IPS-20b (cell line): Measurements from ENCODE around the gene CSRNP3.
"Not testable (repeated sequence)": the region's sequence is repeated elsewhere in the genome, so short reads cannot be mapped to it uniquely, and the experiment has no call there.

ENCODE experiments used
- H3K27ac ChIP-seq: one replicate; pipeline ENCODE4 v1.5.1; 2013; ENCODE audit warnings: low read length
- H3K27me3 ChIP-seq: 2 replicates; pipeline ENCODE4 v1.6.1; 2013; ENCODE audit warnings: mild to moderate bottlenecking, low read length, inconsistent platforms; ENCODE audit not compliant: insufficient read depth
- H3K36me3 ChIP-seq: 2 replicates; pipeline ENCODE4 v1.6.1; 2013; ENCODE audit warnings: low read depth, mild to moderate bottlenecking, inconsistent platforms, low read length, moderate library complexity; ENCODE audit not compliant: insufficient read depth
- H3K4me1 ChIP-seq: 2 replicates; pipeline ENCODE4 v1.6.1; 2013; ENCODE audit warnings: mild to moderate bottlenecking, control low read depth, inconsistent platforms, low read length, moderate library complexity; ENCODE audit not compliant: insufficient read depth
- H3K4me3 ChIP-seq: 2 replicates; pipeline ENCODE4 v1.5.1; 2013; ENCODE audit warnings: mild to moderate bottlenecking, low read length, inconsistent platforms
- H3K9ac ChIP-seq: 2 replicates; pipeline ENCODE4 v1.6.1; 2013; ENCODE audit warnings: low read depth, mild to moderate bottlenecking, inconsistent platforms, low read length, moderate library complexity
- H3K9me3 ChIP-seq: 2 replicates; pipeline ENCODE4 v1.6.1; 2013; ENCODE audit warnings: mild to moderate bottlenecking, low read depth, low read length, inconsistent platforms; ENCODE audit not compliant: insufficient read depth

The CSRNP3 gene

DNA sequence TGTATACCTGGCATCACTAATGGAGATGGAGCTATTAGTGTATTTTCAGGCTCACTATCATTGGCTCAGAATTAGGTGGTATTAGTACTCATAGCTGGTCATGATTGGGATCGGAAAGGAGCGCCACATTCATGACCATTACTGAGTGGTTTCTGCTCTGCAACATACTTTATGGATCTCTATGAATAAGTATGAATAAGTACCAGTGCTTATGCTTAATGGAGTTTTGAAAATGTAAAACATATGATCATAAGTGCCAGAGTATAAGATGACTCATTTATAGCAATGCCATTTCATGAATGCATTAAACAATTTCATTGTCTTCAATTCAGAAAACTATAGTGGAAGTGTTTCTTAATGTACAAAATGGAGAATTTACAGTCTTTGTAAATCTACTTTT, 167.9 kb downstream of the CSRNP3 start:
- Histone ChIP-seq H3K27ac (no peak overlapping the region), H3K36me3 (no peaks in the 10 kb centered on the region), H3K9ac (no peak overlapping the region), H3K9me3 (no peaks in the 10 kb centered on the region), H3K4me3 (no peak overlapping the region), H3K4me1 (peaks cover 30% of the 10 kb centered on the region), H3K27me3 (no peaks in the 10 kb centered on the region)

DNA sequence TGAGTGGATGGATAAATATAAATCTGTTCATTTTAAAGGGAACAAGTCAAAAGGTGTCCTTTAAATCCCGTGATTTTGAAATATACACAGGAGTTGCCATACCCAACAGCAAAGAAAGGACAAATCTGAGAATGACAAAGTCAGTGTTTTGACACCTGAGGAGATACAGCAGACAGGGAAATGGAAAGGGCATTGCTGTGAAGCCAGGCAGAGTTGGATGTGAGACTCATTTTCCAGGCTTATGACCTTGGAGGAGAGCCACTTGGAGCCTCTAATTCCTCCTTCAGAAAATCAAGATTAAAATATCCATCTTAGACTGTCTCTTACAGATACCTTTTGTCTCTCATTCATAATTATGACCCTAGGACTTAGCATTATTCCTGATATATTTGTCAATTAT, 170.0 kb downstream of the CSRNP3 start:
- Histone ChIP-seq H3K36me3 (no peaks in the 10 kb centered on the region), H3K9me3 (no peaks in the 10 kb centered on the region), H3K27ac (no peak overlapping the region)

DNA sequence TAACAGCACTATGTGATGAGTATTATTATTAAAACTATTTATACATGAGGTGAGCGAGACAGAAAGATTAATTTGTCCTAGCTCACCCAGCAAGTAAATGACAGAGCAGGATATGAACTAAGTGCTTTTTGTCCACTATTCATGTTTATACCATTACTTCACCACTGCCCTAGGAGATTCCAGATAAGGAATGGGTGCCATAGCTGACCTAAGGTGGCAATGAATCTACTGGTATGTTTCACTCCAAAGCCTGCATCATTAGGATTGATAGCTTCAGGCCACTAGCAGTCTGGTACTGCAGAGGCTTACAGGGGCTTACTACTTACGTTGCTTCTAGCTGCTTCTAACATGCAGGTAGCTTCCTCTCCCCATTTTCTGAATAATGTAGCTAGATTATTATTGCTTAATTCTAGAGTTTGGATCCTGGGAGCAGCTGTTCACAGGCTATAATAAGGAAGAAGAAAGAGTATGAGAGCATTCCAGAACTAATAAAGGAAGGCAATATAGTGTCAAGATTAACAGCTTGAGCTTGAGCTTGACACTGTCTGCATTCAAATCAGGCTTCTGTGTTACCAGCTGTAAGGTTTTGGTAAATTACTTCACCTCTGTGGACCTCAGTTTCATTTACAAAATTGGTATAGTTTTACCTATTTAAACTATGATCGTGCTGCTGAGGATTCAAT, 170.9 kb downstream of the CSRNP3 start:
- Histone ChIP-seq H3K36me3 (no peaks in the 10 kb centered on the region), H3K4me3 (no peak overlapping the region), H3K27me3 (no peaks in the 10 kb centered on the region), H3K9ac (no peak overlapping the region), H3K4me1 (peaks cover 5% of the 10 kb centered on the region), H3K27ac (no peak overlapping the region), H3K9me3 (no peaks in the 10 kb centered on the region)

More for the DNA sequence above, 170.0 kb downstream of the CSRNP3 start:
- Histone ChIP-seq H3K9ac (no peak overlapping the region), H3K4me3 (no peak overlapping the region), H3K27me3 (no peaks in the 10 kb centered on the region), H3K4me1 (peaks cover 13% of the 10 kb centered on the region)

DNA sequence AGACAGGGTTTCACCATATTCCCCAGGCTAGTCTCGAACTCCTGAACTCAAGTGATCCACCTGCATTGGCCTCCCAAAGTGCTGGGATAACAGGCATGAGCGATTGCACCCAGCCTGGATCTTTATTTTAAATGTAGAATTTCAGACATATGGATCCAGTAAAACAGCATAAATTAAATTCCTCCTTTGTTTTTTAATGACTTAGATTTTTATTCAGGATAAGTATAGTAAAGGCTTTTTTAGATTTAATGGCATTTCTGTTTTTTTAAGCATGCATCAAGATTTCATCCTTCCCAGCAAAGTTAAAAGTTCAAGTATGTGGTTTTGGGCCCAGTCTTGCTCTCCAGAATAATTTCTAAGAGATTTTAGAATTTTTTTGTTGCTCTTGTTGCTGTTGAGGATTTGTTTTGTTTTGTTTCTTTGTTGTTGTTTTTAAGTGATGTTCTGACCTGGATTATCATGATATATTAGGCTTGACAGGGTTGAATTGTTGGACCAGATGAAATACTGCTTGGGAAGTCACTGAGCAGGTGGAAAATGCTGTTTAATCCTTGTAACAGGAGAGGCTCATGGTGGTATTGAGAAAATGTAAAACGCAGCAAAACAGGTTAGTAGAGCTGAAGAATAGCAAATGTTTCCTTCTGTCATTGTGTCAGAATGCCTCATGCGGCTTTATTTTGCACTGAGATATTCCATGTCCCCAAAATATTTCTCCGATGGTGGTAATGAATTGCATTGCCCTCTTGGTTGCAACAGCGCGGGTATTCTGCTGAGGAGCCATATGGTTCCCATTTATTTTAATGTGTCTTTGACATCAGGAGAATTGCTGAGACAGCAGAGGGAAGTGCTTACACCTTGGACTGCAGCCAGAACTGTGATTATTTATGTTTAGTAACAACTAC, 176.7 kb downstream of the CSRNP3 start:
- Histone ChIP-seq H3K9ac (no peak overlapping the region), H3K4me1 (peaks cover 6% of the 10 kb centered on the region), H3K36me3 (no peaks in the 10 kb centered on the region), H3K27ac (no peak overlapping the region), H3K4me3 (no peak overlapping the region), H3K9me3 (no peaks in the 10 kb centered on the region), H3K27me3 (no peaks in the 10 kb centered on the region)

DNA sequence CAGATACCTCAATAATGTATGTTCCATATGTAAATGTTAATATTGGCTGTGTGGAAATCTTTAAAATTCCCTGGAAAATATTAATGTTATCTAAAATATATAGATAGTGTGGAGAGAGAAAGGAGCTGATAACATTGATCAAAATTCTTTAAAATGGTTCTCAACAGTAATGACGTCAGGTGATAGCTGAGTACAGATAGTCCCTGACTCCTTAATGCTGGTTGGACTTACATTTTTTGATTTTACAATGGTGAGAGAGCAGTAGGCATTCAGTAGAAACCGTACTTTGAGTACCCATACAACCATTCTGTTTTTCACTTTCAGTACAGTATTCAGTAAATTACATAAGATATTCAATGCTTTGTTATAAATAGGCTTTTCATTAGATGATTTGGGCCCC, 177.9 kb downstream of the CSRNP3 start:
- H3K4me1 ChIP-seq = peaks cover 6% of the 10 kb centered on the region
- H3K27me3 ChIP-seq = no peaks in the 10 kb centered on the region
- no peak overlapping the region for H3K27ac ChIP-seq
- H3K9me3 ChIP-seq = no peaks in the 10 kb centered on the region
- H3K36me3 ChIP-seq = no peaks in the 10 kb centered on the region
- no peak overlapping the region for H3K9ac ChIP-seq
- no peak overlapping the region for H3K4me3 ChIP-seq

DNA sequence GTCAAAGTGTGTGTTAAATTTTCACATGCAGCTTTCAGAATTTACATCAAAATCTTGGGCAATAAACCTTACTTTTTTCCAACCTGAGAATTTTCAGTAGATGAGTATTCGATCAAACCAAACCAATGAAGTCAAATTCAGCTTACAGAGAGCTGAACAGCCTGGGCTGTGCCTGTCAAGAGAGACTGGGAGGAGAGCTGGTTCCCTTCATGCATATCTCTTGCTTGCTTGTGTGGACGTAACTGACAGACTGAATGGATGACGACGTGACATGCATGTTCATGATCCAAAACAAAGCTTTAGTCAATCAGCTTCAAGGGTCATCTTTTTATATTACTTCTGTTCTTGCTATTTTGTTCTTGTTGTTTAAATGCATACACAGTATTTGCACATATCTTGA, 179.3 kb downstream of the CSRNP3 start:
- Histone ChIP-seq H3K36me3 (no peaks in the 10 kb centered on the region), H3K9me3 (no peaks in the 10 kb centered on the region), H3K27ac (no peak overlapping the region), H3K4me3 (no peak overlapping the region), H3K27me3 (no peaks in the 10 kb centered on the region), H3K4me1 (peaks cover 6% of the 10 kb centered on the region), H3K9ac (no peak overlapping the region)

DNA sequence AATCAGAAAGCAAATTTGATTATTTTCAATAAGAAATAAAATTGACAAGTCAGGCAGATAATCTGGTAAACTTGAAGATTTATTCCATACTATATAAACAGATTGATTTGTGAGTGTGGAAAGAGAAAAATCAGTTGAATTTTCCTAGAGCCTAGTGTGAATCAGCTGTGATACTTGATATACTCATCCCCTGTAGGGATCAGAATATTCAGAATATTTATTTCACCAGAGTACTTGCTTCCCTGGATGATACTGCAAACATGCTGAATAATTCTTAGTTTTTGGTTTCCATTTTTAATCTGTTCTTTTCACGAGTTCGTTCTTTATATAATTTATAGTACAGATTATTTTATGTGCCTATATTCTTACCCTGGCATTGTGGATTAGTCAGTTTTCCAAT, 181.7 kb downstream of the CSRNP3 start:
- Histone ChIP-seq H3K27me3 (no peaks in the 10 kb centered on the region), H3K27ac (no peak overlapping the region), H3K9ac (no peak overlapping the region), H3K4me3 (no peak overlapping the region), H3K9me3 (no peaks in the 10 kb centered on the region), H3K36me3 (no peaks in the 10 kb centered on the region), H3K4me1 (peaks cover 3% of the 10 kb centered on the region)

DNA sequence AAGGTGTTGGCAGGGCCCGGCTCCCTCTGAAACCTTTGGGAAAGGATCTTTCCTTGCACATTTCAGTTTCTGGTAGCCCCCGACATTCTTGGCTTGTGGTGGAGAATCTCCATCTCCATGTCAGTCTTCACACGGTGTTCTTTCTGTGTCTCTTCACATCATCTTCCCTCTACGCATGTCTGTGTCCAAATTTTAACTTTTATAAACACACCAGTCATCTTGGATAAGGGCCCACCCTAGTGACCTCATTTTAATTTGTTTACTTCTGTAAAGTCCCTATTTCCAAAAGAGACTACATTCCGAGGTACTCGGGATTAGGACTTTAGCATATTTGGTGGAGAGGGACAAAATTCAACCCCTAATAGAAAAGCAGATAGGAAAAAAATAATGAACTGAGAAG, 186.2 kb downstream of the CSRNP3 start:
- Histone ChIP-seq H3K36me3 (peaks cover 16% of the 10 kb centered on the region; the same call in 1 of the 2 replicates), H3K27me3 (no peaks in the 10 kb centered on the region), H3K27ac (no peak overlapping the region), H3K4me3 (no peak overlapping the region), H3K9me3 (no peaks in the 10 kb centered on the region), H3K9ac (no peak overlapping the region), H3K4me1 (no peaks in the 10 kb centered on the region; the same call in 1 of the 2 replicates)

DNA sequence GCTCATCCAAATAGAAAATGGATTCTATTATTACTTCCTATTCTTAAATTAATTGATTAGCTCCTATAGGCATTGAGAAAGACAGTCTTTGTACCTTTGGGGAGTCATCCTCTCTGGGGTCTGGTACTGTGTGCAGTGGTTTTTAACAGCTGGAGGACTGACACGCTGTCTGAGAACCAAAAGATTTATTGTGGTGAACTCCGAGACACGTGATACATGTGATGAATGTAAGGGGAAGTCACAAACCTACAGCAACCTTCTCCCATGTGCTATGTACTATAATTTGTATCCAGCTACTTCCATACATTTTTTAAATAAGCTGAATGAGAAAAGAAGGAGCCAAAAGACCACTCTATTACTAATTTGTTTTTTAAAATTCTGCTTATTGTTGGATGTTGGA, 190.9 kb downstream of the CSRNP3 start:
- H3K36me3 ChIP-seq = peaks cover 16% of the 10 kb centered on the region
- no peak overlapping the region for H3K9ac ChIP-seq
- H3K4me1 ChIP-seq = no peaks in the 10 kb centered on the region
- H3K27ac ChIP-seq = no peak overlapping the region
- H3K9me3 ChIP-seq = no peaks in the 10 kb centered on the region
- H3K27me3 ChIP-seq = no peaks in the 10 kb centered on the region
- H3K4me3 ChIP-seq = no peak overlapping the region

DNA sequence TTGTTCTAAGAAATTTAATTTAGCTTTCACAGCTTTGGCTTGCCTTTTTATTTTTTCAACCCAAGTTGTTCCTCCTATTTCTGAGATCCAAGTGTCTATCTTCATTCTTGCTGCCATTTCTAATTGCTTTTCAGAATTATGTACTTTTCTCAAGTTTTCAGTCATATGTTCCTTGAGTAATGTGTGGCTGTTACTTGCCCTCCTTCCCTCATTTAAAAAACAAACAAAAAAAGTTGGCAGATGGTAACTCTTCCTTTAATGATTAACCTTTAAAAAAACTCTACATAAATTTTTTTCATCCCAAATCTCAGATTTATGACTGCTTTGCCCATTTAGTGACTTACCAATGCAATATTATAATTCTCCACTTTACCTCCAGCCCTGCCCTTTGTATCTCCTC, 193.2 kb downstream of the CSRNP3 start:
- Histone ChIP-seq H3K4me1 (no peaks in the 10 kb centered on the region), H3K4me3 (no peak overlapping the region), H3K27ac (no peak overlapping the region), H3K9ac (no peak overlapping the region), H3K9me3 (no peaks in the 10 kb centered on the region), H3K27me3 (no peaks in the 10 kb centered on the region), H3K36me3 (peaks cover 15% of the 10 kb centered on the region)

DNA sequence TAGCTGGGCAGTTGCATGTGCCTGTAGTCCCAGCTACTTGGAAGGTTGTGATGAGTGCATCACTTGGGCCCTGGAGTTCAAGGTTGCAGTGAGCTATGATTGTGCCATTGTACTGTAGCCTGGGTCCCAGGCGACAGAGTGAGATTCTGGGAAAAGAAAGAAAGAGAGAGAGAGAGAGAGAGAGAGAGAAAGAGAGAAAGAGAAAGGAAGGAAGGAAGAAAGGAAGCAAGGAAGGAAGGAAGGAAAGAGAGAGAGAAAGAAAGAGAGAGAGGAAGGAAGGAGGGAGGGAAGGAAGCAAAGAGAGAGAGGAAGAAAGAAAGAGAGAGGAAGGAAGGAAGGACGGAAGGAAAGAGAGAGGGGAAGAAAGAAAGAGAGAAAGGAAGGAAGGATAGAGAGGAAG, 196.1 kb downstream of the CSRNP3 start:
- Histone ChIP-seq H3K9ac (no peak overlapping the region), H3K36me3 (no peaks in the 10 kb centered on the region; the same call in 1 of the 2 replicates), H3K4me3 (no peak overlapping the region), H3K4me1 (no peaks in the 10 kb centered on the region), H3K9me3 (no peaks in the 10 kb centered on the region), H3K27me3 (no peaks in the 10 kb centered on the region), H3K27ac (no peak overlapping the region)

DNA sequence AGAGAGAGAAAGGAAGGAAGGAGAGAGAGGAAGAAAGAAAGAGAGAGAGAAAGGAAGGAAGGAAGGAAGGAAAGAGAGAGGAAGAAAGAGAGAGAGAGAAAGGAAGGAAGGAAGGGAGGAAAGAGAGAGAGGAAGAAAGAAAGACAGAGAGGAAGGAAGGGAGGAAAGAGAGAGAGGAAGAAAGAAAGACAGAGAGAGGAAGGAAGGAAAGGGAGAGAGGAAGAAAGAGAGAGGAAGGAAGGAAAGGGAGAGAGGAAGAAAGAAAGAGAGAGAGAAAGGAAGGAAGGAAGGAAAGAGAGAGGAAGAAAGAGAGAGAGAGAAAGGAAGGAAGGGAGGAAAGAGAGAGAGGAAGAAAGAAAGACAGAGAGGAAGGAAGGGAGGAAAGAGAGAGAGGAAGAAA, 196.6 kb downstream of the CSRNP3 start:
- not testable (repeated sequence) for H3K27me3 ChIP-seq, H3K4me1 ChIP-seq, H3K27ac ChIP-seq, H3K36me3 ChIP-seq, H3K4me3 ChIP-seq, H3K9me3 ChIP-seq, H3K9ac ChIP-seq
